Measurements from ENCODE around the gene RPRD1A.
A peak's percentile ranks its signal among the peaks of the same experiment; 100 is the strongest.
"Not testable (repeated sequence)": the region's sequence is repeated elsewhere in the genome, so short reads cannot be mapped to it uniquely, and the experiment has no call there.

RPRD1A gene

GRCh38 chr18:36025025-36025424, 42.3 kb downstream of the RPRD1A start:
- DNase-seq, result no peak

- DNase-seq, result not testable (repeated sequence)
Observed at GRCh38 chr18:36024241-36024640, 43.1 kb downstream of the RPRD1A start.

GRCh38 chr18:36023336-36023735, 44.0 kb downstream of the RPRD1A start:
- DNase-seq, result no peak

DNA sequence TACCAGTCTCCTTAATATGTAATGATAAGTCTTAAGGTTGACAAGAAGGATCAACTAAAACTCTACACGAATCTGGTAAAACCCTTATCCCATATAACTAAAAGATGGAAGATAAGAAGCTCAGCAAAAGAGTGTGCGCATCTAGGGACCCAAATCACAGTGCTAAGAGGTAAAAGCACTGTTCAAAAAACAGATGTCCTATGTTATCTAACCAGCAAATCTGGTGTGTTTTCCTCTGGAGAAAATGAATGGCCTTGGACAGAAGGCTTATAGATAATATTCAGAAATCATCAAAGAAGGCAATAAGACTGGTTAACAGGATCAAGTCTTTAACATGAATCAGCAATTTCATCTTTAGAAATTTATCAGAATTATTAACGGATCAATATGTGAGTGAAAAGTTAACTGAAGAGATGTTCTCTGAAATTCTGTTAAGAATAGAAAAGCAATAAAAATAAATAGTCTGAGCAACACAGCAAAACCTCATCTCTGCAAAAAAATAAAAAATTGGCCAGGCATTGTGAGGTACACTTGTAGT, 47.1 kb downstream of the RPRD1A start:
- no peak for DNase-seq

- DNase-seq, result no peak
Observed at GRCh38 chr18:36017232-36017631, 50.1 kb downstream of the RPRD1A start.

GRCh38 chr18:36015629-36016028, 51.7 kb downstream of the RPRD1A start:
- no peak for DNase-seq

DNA sequence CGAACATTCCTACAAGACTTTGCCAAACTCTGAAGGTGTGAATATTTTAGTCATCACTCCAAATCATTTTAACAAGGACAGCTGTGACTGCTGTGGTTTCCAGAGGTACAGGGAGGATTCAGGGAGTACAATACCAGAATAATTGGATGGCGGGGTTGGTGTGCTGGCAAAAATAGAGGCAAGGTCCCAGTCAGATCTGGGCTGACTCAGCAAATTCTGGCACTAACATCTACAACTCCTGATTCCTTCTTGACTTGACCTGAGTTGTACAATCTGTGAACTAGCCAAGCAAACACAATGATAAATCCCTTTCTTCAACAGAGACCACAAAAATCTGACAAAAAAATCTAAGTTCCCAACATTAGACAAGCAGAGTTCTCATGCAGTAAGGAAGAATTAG, 54.5 kb downstream of the RPRD1A start:
- DNase-seq, result no peak

GRCh38 chr18:36009214-36009613, 58.1 kb downstream of the RPRD1A start:
- DNase-seq, result no peak

DNA sequence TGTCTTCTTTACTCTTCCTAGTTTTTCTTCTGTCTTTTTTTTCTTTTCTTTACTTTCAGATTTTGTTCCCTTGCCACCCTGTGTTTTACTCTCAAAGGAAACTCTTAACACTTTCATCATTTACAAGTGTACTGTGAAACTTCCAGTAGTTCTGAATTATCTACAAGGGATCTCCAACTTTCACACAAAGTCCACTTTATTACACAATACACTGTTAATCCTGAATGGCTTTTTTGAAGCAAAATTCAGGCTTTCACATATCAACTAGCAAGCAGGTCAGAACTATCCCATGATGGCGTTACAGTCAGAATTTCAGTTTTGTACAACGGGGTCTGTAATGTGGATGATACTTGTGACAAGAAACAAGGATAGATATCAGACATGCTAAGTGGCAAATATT, 60.4 kb downstream of the RPRD1A start:
- no peak for DNase-seq

GRCh38 chr18:35999925-36000324, 67.4 kb downstream of the RPRD1A start:
- DNase-seq, result no peak

- no peak for DNase-seq
Observed at GRCh38 chr18:35998967-35999366, 68.4 kb downstream of the RPRD1A start.

GRCh38 chr18:35993013-35993412, 74.3 kb downstream of the RPRD1A start:
- DNase-seq, result no peak

GRCh38 chr18:35991696-35992095, 75.7 kb downstream of the RPRD1A start:
- no peak for DNase-seq

- no peak for DNase-seq
Observed at GRCh38 chr18:35983818-35984217, 83.5 kb downstream of the RPRD1A start.

DNA sequence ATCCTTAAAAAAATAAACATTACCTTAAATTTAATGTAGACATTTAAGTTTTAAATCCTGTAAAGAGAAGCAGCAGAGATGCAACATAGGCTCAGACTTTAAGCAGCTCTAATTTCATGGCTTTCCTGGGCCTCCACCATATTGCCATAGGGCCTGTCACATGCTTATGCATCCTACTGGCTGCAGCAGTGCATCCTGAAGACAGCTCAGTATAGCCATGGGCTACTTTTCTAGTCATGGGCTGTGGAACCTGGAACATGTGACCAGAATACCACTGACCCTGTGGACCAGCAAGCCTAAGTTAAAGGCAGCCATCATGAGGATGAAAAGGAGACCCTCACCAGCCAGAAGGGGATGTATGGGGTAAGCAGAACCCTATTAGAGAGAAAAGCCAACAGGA, 84.2 kb downstream of the RPRD1A start:
- no peak for DNase-seq

DNA sequence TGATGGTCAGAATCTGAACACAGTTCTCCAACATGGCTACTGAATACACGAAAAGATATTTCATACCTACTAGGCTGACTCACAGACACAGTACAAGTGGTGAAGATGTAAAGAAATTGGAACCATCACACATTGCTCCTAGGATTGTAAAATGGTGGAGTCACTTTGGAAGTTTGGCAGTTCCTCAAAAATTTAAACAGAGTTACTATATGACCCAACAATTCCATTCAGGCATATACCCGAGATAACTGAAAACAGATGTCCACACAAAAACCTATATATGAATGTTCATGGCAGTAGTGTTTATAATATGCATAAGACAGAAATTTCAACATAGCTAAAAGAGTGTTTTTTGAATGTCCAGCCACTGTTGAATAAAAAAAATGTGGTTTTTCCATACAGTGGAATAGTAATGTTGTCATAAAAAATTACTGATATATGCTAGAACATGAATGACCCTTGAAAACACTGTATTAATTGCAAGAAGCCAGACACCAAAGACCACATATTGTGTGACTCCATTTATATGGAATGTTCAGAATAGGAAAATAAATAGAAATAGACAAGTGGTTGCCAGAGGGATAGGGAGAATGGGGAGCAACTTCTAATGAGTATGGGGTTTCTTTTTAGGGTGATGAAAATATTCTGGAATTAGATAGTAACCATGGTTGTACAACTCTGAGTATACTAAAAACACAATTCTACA, 84.8 kb downstream of the RPRD1A start:
- no peak for DNase-seq

DNA sequence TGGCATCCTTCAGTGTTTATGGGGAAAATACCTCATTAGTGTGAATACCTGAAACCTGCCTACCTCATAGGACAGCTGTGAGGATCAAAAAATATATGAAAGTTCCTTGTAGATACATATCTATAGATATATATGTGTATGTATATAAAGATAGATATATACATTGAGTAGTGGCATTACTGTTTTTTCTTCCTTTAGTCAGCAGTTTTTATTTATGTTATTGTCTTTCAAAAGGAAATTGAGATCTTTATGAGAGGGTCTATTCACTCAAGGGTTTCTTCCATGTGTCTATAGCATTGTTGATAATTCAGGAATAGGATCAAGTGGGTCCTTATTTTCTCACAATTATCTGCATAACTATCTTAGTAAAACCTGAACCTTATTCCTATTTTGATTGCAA, 88.2 kb downstream of the RPRD1A start:
- DNase-seq, result no peak

DNA sequence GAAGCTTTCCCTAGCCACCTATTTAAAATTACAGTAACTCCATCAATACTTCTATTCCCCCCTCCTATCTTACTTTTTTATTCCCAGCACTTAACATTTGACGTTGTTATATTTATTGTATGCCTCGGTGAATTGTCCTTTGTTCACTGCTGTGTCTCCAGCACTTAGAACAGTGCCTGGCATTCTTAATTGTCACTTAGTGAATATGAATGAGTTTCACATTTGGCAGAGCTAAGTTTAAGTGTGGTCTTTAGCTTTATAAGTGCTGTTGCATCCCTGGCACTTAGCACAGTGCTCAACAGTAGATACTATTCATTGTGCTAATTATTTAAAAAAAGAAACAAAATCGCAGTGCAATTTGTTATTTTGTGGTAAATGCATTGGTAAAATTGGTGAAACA, 93.2 kb downstream of the RPRD1A start:
- DNase-seq, result no peak

DNA sequence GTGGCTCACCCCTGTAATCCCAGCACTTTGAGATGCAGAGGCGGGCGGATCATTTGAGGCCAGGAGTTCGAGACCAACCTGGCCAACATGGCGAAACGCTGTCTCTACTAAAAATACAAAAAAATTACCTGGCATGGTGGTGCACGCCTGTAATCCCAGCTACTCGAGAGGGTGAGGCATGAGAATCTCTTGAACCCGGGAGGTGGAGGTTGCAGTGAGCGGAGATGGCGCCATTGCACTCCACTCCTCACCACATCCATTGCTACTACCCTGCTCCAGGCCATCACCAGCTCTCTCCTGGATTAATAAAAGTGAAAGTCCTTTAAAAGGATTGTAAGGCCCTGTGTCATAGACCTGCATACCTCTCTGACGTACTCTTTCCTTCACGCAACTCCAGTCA, 93.7 kb downstream of the RPRD1A start:
- no peak for DNase-seq

GRCh38 chr18:35972197-35973000, 95.0 kb downstream of the RPRD1A start, which contains the start of gene RMP24:
Gene RMP24 (plus strand): TSS chr18:35972679.
- peak; percentile 90 for DNase-seq

- no peak for DNase-seq
Observed at GRCh38 chr18:35971661-35972196, 95.6 kb downstream of the RPRD1A start.

GRCh38 chr18:35969676-35970075, 97.7 kb downstream of the RPRD1A start:
- DNase-seq, result no peak

GRCh38 chr18:35968278-35968880, 99.0 kb downstream of the RPRD1A start:
- DNase-seq, result no peak
